ENCODE results near the gene CFAP45. TPM values are rescaled to one million over a fixed set of nuclear protein-coding genes. Genes with fewer than 3 reads are reported as not detected.
A peak's percentile ranks its signal among the peaks of the same experiment; 100 is the strongest.

CFAP45 gene
- total RNA-seq, 2 experiments from 2014 or later: 0.98 to 1.1 TPM

DNA sequence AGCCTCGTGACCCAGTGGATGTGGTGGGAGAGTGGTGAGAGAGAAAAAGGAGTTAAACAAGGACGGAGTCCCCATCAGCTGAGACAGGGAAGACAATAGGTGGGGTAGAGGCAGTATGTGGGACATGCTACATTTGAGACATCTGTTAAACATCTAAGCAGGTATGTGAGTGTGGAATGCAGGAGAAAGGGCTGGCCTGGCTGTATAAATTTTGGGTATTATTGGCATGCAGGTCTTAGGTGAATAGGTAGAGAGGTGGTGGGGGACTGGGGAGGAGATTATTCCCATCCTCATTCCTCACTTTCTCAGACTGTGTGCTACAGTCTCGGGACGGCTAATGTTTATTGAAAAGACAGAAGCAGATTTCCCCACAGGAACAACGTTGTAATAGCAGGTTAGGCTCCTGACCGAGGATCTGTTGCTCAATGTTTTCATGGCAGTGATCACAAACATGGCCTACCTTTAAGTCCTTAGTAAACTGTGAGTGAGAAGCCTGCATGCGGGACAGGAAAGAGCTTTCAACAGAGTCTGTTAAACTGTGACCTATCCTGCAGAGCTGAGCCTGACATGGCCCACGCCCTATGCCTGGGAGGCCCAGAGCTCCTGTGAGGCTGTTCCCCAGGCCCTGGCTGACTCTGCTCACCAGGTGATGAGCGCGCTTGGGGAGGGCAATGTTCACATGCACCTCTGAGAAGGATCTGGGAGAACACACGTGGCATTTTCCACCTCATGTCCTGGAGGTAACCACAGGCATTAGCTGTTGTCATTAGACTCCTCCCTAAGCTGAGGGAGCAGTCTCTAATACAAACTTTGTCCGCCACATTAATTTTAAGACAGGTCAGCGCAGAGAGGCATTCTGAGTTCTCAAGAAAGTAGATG is 54.0 kb downstream of the CFAP45 start:
- Mint-ChIP-seq H3K27me3 (no peaks in the 10 kb centered on the region), H3K36me3 (ENCODE audit: low read depth) (no peaks in the 10 kb centered on the region), H3K4me3 (no peak overlapping the region), H3K4me1 (no peaks in the 10 kb centered on the region), H3K9me3 (ENCODE audit: low read depth) (no peaks in the 10 kb centered on the region), H3K27ac (no peak overlapping the region)
- ChIA-PET POLR2A (no interaction called here), CTCF (interaction anchor here (1.0 kb wide), 1 partner anchor 10 kb away, joined by 5 read pairs; no protein-coding TSS in a partner anchor)
- ATAC-seq: no peak
- intact Hi-C loops (cut with DNase I, micrococcal nuclease): no loop called here
- DNase-seq: no peak

DNA sequence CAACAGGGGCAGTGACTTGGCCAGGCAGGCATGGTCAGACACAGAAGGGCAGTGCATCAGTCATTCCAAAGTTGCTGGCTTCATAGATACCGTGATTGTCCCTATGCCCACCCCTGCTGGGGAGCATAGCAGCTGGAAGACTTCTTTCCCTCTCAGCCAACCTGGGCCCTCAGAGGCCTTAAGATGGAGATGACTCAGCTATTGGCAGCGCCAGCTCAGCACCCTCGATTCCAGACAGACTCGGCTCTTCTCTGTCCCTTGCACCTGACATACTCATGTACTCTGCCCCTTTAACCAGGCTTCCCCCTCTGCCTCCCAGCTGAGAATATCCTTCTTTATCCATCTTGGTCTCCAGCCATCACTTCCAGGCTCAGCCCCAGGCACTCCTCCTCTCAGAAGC is 56.5 kb downstream of the CFAP45 start:
- CTCF ChIA-PET: interaction anchor here (1.2 to 1.4 kb wide), 2 partner anchors 9 to 10 kb away, joined by 3 read pairs; no protein-coding TSS in a partner anchor
- POLR2A ChIA-PET: no interaction called here
- DNase-seq: no peak
- no peak overlapping the region for H3K27ac Mint-ChIP-seq
- no peaks in the 10 kb centered on the region for H3K36me3 Mint-ChIP-seq (ENCODE audit: low read depth)
- peaks cover 12% of the 10 kb centered on the region for H3K4me1 Mint-ChIP-seq
- intact Hi-C loops (cut with DNase I, micrococcal nuclease): no loop called here
- H3K9me3 Mint-ChIP-seq (ENCODE audit: low read depth): no peaks in the 10 kb centered on the region
- ATAC-seq: no peak
- no peak overlapping the region for H3K4me3 Mint-ChIP-seq
- H3K27me3 Mint-ChIP-seq: no peaks in the 10 kb centered on the region

DNA sequence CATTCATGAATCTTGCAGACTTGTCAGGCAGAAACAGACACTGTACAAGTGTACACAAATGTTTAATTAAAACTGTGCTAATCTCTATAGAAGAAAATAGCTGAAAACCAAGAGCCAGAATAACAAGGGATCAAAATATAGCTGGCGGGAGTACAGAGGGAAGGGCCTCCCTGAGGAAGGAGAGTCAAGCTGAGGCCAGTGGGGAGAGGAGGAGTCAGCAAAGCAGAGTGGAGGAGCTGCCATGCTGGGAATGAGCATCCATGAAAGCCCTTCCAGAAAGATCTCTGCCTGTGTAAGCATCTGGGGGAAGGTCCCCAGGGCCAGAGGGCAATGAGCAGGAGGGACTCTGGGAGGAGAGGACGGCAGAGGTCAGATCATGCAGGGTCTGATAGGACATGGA is 58.2 kb downstream of the CFAP45 start:
- Mint-ChIP-seq H3K9me3 (ENCODE audit: low read depth) (no peaks in the 10 kb centered on the region), H3K27ac (no peak overlapping the region), H3K4me1 (peaks cover 14% of the 10 kb centered on the region), H3K27me3 (no peaks in the 10 kb centered on the region), H3K4me3 (no peak overlapping the region), H3K36me3 (ENCODE audit: low read depth) (no peaks in the 10 kb centered on the region)
- DNase-seq (no peak), ATAC-seq (no peak)
- ChIA-PET POLR2A (no interaction called here), CTCF (interaction anchor here (0.9 to 2.6 kb wide), 3 partner anchors 42 to 84 kb away, joined by 3 to 7 read pairs (median 3); partner anchors contain the start of gene TAGLN2)
- intact Hi-C loops (cut with DNase I, micrococcal nuclease): no loop called here

DNA sequence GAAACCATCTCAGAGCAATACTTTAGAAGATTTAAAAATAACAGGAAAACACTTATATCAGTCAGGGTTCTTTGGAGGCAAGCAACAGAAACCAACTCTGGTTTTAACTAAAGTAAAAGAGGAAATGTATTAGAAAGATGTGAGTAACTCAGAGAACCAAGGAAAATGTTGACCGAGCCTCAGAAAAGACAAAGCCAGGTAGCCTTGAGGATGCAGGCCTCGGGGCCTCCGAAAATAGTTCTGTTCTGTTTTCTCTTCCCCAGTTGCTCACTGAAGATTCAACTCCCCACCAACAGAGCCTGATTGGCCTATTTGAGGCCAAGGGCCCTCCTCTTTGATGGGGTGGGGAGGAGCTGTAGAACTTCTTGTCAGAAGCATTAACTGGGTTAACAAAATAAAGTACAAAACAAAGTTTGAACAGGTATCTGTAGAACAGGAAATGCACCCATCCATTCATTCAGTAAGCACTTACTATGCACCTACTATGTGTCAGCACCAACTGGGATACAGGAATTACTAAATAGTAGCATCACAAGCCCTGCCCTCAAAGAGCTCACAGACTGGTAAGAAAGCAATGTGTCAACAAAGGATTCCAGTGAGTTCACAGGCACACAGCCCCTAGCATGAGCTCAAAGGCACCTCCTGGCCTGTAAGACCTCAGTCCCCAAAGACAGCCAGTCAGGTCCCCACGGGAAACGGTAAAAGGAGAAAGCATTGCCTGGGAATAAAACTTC is 60.7 kb downstream of the CFAP45 start:
- peaks cover 14% of the 10 kb centered on the region for H3K4me1 Mint-ChIP-seq
- ChIA-PET CTCF (interaction anchor here (0.6 to 1.7 kb wide), 4 partner anchors 12 to 64 kb away, joined by 3 to 6 read pairs (median 4); partner anchors contain the start of gene SLAMF8), POLR2A (interaction anchor here (1.1 kb wide), 1 partner anchor 82 kb away, joined by 3 read pairs; no protein-coding TSS in a partner anchor)
- no peaks in the 10 kb centered on the region for H3K27me3 Mint-ChIP-seq
- peak overlapping the region; percentile 44 for H3K27ac Mint-ChIP-seq
- no peak overlapping the region for H3K4me3 Mint-ChIP-seq
- H3K9me3 Mint-ChIP-seq (ENCODE audit: low read depth): no peaks in the 10 kb centered on the region
- ATAC-seq: peak; percentile 58
- DNase-seq: no peak
- intact Hi-C loops (cut with DNase I, micrococcal nuclease): loop anchor here in 1 of 2 experiments (5.0 kb wide), 1 partner anchor 53 kb away; no protein-coding TSS in a partner anchor
- H3K36me3 Mint-ChIP-seq (ENCODE audit: low read depth): peaks cover 2% of the 10 kb centered on the region

DNA sequence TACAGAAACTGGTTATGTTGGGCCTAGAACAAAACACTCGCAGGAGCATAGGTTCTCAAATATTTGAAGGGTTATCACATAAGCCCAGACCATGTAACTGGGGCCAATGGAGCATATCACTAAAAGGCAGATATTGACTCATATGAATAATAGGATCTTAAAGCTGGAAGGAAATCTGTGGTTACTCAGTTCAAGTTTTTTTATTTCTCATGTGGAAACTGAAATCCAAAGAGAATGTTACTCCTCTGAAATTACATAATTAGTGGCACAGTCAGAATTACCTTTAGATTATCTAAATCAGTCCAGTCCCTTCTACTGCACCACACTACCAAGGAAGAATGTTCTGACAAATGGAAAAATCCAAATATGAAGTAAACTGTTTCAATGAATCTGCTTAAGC is 61.2 kb downstream of the CFAP45 start:
- Mint-ChIP-seq H3K9me3 (ENCODE audit: low read depth) (no peaks in the 10 kb centered on the region), H3K36me3 (ENCODE audit: low read depth) (peaks cover 2% of the 10 kb centered on the region), H3K4me1 (peaks cover 14% of the 10 kb centered on the region), H3K27ac (peak overlapping the region; percentile 44), H3K4me3 (no peak overlapping the region), H3K27me3 (no peaks in the 10 kb centered on the region)
- ChIA-PET CTCF (no interaction called here), POLR2A (interaction anchor here (1.1 kb wide), 1 partner anchor 83 kb away, joined by 3 read pairs; no protein-coding TSS in a partner anchor)
- peak; percentile 57 for ATAC-seq
- intact Hi-C loops (cut with DNase I, micrococcal nuclease): loop anchor here in 1 of 2 experiments (5.0 kb wide), 1 partner anchor 54 kb away; no protein-coding TSS in a partner anchor
- DNase-seq: no peak

DNA sequence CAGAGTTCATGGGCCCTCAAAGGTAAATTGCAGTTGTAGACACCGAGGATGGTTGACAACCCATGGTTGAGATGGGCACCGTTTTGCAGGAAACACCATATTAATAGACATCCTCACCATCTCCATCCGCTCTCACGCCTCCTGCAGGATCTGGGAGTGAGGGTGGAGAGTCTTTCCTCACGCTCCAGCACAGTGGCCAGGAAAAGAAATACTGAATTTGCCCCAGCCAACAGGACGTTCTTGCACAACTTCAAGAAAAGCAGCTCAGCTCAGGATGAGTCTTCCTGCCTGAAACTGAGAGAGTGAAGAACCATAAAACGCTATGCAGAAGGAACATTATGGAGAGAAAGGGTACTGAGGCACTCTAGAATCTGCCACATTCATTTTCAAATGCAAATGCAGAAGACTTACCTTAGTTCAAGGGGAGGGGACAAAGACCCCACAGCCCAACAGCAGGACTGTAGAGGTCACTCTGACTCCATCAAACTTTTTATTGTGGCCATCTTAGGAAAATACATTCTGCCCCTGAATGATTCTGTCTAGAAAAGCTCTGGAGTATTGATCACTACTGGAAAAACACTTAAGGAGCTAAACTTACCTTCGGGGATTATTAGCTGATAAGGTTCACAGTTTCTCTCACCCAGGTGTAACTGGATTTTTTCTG is 64.0 kb downstream of the CFAP45 start:
- no peak overlapping the region for H3K27ac Mint-ChIP-seq
- no peak overlapping the region for H3K4me3 Mint-ChIP-seq
- ATAC-seq (no peak), DNase-seq (no peak)
- ChIA-PET POLR2A (no interaction called here), CTCF (interaction anchor here (1.0 to 1.4 kb wide), 2 partner anchors 10 to 110 kb away, joined by 4 to 5 read pairs; no protein-coding TSS in a partner anchor)
- no peaks in the 10 kb centered on the region for H3K27me3 Mint-ChIP-seq
- peaks cover 14% of the 10 kb centered on the region for H3K4me1 Mint-ChIP-seq
- H3K36me3 Mint-ChIP-seq (ENCODE audit: low read depth): peaks cover 2% of the 10 kb centered on the region
- no peaks in the 10 kb centered on the region for H3K9me3 Mint-ChIP-seq (ENCODE audit: low read depth)
- intact Hi-C loops (cut with DNase I, micrococcal nuclease): loop anchor here in 1 of 2 experiments (5.0 kb wide), 1 partner anchor 56 kb away; no protein-coding TSS in a partner anchor

DNA sequence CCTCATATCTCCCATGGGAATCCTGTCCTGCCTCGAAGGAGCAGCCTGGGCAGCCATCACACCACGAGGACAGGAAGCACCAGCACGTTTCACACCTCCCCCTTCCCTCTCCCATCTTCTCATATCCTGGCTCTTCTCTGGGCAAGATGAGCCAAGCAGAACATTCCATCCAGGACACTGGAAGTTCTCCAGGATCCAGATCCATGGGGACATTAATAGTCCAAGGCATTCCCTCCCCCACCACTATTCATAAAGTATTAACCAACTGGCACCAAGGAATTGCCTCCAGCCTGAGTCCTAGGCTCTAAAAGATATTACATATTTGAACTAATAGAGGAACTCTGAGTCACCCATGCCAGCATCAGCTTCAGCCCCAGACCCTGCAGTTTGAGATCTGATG is 64.6 kb downstream of the CFAP45 start:
- H3K27ac Mint-ChIP-seq: no peak overlapping the region
- peaks cover 2% of the 10 kb centered on the region for H3K36me3 Mint-ChIP-seq (ENCODE audit: low read depth)
- DNase-seq: no peak
- H3K4me3 Mint-ChIP-seq: no peak overlapping the region
- ATAC-seq: no peak
- POLR2A ChIA-PET: no interaction called here
- no peaks in the 10 kb centered on the region for H3K27me3 Mint-ChIP-seq
- CTCF ChIA-PET: no interaction called here
- no peaks in the 10 kb centered on the region for H3K9me3 Mint-ChIP-seq (ENCODE audit: low read depth)
- H3K4me1 Mint-ChIP-seq: peaks cover 14% of the 10 kb centered on the region
- intact Hi-C loops (cut with DNase I, micrococcal nuclease): loop anchor here in 1 of 2 experiments (5.0 kb wide), 1 partner anchor 57 kb away; no protein-coding TSS in a partner anchor

DNA sequence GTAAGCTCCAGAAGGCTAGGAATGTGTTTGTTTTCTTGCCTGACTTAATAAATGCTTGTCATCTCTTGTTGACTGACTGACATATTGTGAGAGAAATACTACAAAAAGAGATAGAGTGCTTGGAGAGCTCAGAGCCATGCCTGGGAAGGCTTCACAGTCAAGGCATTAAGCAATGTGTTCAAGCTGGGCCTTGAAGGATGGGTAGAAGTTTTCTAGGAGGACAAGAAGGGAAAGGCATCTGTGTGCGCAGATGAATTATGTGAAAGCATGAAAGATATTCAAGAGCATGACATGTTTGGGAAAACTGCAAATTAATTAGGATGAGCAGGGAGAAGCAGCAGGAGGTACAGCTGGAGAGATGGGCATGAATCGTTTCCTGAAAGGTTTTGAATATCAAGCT is 67.7 kb downstream of the CFAP45 start:
- H3K27me3 Mint-ChIP-seq: no peaks in the 10 kb centered on the region
- no peak overlapping the region for H3K27ac Mint-ChIP-seq
- no peak for ATAC-seq
- intact Hi-C loops (cut with DNase I, micrococcal nuclease): no loop called here
- H3K4me3 Mint-ChIP-seq: no peak overlapping the region
- DNase-seq: no peak
- no peaks in the 10 kb centered on the region for H3K9me3 Mint-ChIP-seq (ENCODE audit: low read depth)
- H3K4me1 Mint-ChIP-seq: peaks cover 17% of the 10 kb centered on the region
- H3K36me3 Mint-ChIP-seq (ENCODE audit: low read depth): peaks cover 2% of the 10 kb centered on the region
- CTCF ChIA-PET: interaction anchor here (1.1 to 1.9 kb wide), 3 partner anchors 22 to 58 kb away, joined by 4 to 5 read pairs (median 4); no protein-coding TSS in a partner anchor
- POLR2A ChIA-PET: interaction anchor here (0.6 kb wide), 1 partner anchor 8 kb away, joined by 3 read pairs; no protein-coding TSS in a partner anchor

DNA sequence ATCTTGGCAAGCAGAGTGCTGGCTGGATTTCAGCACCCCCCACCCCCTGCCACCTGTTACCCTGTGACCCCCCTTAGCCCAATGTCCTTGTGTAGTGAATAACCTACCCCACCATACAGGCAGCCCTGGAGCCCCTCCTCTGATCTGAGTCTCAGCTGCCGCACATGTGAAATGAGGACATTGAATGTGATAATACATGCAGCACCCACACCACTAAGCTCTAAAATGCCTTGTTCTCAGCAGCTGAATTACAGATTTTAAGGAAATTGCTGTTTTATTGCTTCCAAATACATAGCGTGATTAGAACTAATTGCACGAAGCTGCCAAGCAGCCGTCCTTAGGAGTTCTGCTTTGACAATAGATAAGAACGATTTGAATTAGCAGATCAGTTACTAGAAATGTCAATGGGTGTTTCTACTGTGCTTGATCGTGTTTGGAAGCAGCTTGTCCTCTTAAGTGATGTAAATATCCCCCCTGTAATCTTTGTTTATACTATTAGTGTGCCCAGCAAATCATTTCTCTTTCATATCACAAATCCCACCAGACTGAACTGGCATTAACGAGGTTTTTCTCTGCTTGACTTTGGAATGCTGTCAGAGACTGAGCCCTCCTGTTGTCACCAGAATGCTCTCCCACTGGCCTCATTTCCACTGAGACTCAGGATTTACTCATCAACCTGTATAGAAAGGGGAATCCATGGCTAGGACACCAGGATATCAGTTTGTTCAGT is 68.4 kb downstream of the CFAP45 start:
- no peak overlapping the region for H3K27ac Mint-ChIP-seq
- DNase-seq (no peak), ATAC-seq (no peak)
- no peaks in the 10 kb centered on the region for H3K9me3 Mint-ChIP-seq (ENCODE audit: low read depth)
- no peak overlapping the region for H3K4me3 Mint-ChIP-seq
- peaks cover 24% of the 10 kb centered on the region for H3K4me1 Mint-ChIP-seq
- intact Hi-C loops (cut with DNase I, micrococcal nuclease): no loop called here
- POLR2A ChIA-PET: interaction anchor here (0.6 kb wide), 1 partner anchor 8 kb away, joined by 3 read pairs; no protein-coding TSS in a partner anchor
- CTCF ChIA-PET: interaction anchor here (0.8 to 1.9 kb wide), 4 partner anchors 10 to 59 kb away, joined by 3 to 5 read pairs (median 4); no protein-coding TSS in a partner anchor
- no peaks in the 10 kb centered on the region for H3K27me3 Mint-ChIP-seq
- peaks cover 1% of the 10 kb centered on the region for H3K36me3 Mint-ChIP-seq (ENCODE audit: low read depth)

DNA sequence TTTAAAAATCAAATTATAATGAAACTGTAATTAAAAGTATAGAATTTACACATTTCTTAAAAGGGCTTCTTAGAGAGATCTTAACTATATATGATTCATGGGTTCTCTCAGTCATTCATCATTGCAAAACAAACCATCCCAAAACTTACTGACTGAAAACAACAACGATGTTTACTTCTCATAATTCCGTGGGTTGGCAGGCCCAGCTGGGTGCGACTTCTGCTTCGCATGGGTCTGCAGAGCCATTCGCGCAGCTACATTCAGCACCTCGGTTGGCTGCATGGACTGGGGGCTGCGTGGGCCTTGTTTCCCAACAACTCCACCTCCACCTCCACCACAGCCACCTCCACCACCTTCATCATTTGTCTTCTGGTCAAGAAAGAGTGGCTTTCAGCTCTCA is 69.2 kb downstream of the CFAP45 start:
- CTCF ChIA-PET: interaction anchor here (0.6 to 1.5 kb wide), 4 partner anchors 9 to 414 kb away, joined by 3 to 4 read pairs (median 3); no protein-coding TSS in a partner anchor

More for the DNA sequence above, 69.2 kb downstream of the CFAP45 start:
- Mint-ChIP-seq H3K27ac (no peak overlapping the region), H3K4me3 (no peak overlapping the region), H3K36me3 (ENCODE audit: low read depth) (no peaks in the 10 kb centered on the region), H3K9me3 (ENCODE audit: low read depth) (peaks cover 2% of the 10 kb centered on the region), H3K27me3 (no peaks in the 10 kb centered on the region), H3K4me1 (peaks cover 32% of the 10 kb centered on the region)
- DNase-seq: no peak
- ATAC-seq: no peak
- POLR2A ChIA-PET: no interaction called here
- intact Hi-C loops (cut with DNase I, micrococcal nuclease): no loop called here

Data from activated CD4-positive, alpha-beta T cell treated with anti-CD3 and anti-CD28 coated beads for 36 hours (primary cell).